A549 (cell line): ENCODE data around the gene ATXN7L1.

Experiments
- CEBPB ChIP-seq, 2 experiments: fragments of >200 bp in 1 of 2; sonication (Bioruptor Twin) in 1 of 2; formaldehyde crosslinking in 1 of 2; IDR thresholded peaks; 2 replicates each; pipeline ENCODE4 v1.6.1; 2012 to 2016
- CTCF ChIP-seq: fragments of >200 bp; sonication (Bioruptor Twin); formaldehyde crosslinking; IDR thresholded peaks from 3 replicates; pipeline ENCODE4 v1.5.1; 2016
- ELK1 ChIP-seq: fragments of 150-350 bp; IDR thresholded peaks from 2 replicates; pipeline ENCODE4 v1.6.1; 2014; ENCODE audit warnings: low read depth, mild to moderate bottlenecking, low read length
- ESRRA ChIP-seq: fragments of 150-350 bp; IDR thresholded peaks from 2 replicates; pipeline ENCODE4 v1.6.1; 2014; ENCODE audit warnings: mild to moderate bottlenecking, low read length, borderline replicate concordance
- MAZ ChIP-seq: fragments of 150-350 bp; IDR thresholded peaks from 2 replicates; pipeline ENCODE4 v1.6.1; 2014; ENCODE audit warnings: antibody characterized with exemption, low read depth, low read length, borderline replicate concordance
- RAD21 ChIP-seq, 2 experiments: fragments of >200 bp in 1 of 2; sonication (Bioruptor Twin) in 1 of 2; formaldehyde crosslinking in 1 of 2; IDR thresholded peaks in 1 of 2; conservative IDR thresholded peaks in 1 of 2; 2 replicates in 1 of 2; 3 replicates in 1 of 2; pipeline ENCODE4 v1.6.1; 2012 to 2018; ENCODE audit warnings: inconsistent platforms in 1 of 2

- no peak for TF ChIP-seq CEBPB (IDR thresholded peaks at IDR 0.05)
- no peak for TF ChIP-seq ELK1
- no peak for TF ChIP-seq MAZ
- TF ChIP-seq RAD21 (conservative IDR thresholded peaks at IDR 0.05 in 1 of 2, IDR thresholded peaks at IDR 0.05 in 1 of 2): no peak
- TF ChIP-seq CTCF: no peak
- TF ChIP-seq ESRRA: no peak
These were observed 2.6 kb upstream of the ATXN7L1 start for GRCh38 chr7:105878746-105879605.
